Uterus (tissue), 2 donors: ENCODE results near the gene SNX5.

Experiments
- CTCF ChIP-seq, 4 experiments: fragments of 200-600 bp in 2 of 4; fragments of 450-650 bp in 2 of 4; sonication (generic) in 2 of 4; IDR thresholded peaks; one replicate each; pipeline ENCODE4 v1.5.1; 2016 to 2019; ENCODE audit warnings: antibody characterized with exemption in 4 of 4, mild to moderate bottlenecking in 2 of 4, moderate library complexity in 1 of 4
- POLR2A ChIP-seq, 2 donors: fragments of 450-650 bp; IDR thresholded peaks; one replicate each; pipeline ENCODE4 v1.6.1; 2016; ENCODE audit warnings: antibody characterized with exemption in 2 of 2, mild to moderate bottlenecking in 1 of 2, moderate library complexity in 1 of 2

GRCh38 chr20:17916433-17916891, 52.1 kb downstream of the SNX5 start:
- TF ChIP-seq POLR2A (IDR thresholded peaks at IDR 0.05) (no peak), CTCF (IDR thresholded peaks at IDR 0.05) (no peak)
